GM19351 (cell line): Measurements from ENCODE around the gene DAAM2.

Source experiments
- ATAC-seq: cut with Tn5 transposase; IDR thresholded peaks from one replicate; pipeline ENCODE4 v1.9.1; 2021; ENCODE audit warnings: mild to moderate bottlenecking, moderate library complexity; ENCODE audit not compliant: unreplicated experiment

Gene DAAM2

DNA sequence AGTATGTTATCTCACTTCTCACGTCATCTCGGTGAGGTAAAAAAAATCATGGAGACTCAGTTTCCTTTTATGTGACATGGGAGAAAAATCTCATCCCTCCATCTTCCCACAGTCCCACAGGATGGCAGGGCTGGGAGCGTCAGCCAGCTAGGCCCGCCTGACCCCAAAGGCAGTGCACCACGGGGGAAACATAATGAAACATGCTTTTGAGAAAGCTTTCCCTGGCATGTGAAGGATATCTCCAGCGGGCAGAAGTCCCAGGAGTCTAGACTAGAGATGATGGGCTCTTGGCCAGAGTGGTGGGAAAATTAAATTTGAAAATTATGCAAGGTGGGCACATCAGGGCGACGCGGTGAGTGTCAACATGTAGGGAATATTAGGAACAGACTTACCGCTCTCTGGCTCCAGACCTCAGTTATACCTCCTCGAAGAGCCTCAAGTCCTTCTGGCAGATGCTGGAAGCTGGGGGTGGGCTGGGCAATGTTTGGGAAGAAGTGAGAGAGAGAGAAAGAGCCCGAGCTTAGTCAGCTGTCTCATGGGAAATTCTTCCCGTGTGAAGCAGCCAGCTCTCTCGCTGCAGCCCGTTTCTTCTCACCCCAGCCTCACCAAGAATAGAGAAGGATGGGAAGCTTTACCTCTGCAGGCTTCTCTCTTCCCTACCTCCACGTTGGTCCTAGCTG, 89.8 kb downstream of the DAAM2 start:
- no peak for ATAC-seq

GRCh38 chr6:39882531-39882899, 90.3 kb downstream of the DAAM2 start:
- no peak for ATAC-seq

DNA sequence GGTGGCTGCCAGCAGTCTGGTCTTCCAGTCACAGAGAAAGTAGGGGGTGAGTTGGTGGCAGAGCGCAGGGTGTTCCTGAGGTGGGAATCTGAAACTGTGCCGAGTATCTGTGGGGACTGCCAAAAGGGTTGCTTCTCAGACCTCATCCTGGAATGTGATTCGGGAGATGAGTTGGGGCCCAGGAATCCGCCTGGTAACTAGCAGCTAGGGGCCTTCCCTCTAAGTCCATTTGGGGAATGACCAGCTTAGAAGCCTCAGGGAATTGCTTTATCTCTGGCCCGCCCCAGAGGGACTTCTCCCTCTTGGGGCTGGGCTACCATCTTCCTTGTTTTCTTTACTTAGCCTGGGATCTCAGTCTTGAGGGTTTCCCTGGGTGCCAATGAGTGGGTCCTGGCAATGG, 92.5 kb downstream of the DAAM2 start:
- ATAC-seq = no peak

GRCh38 chr6:39885691-39886090, 93.5 kb downstream of the DAAM2 start:
- no peak for ATAC-seq

- no peak for ATAC-seq
Measured at GRCh38 chr6:39886871-39887270, 94.7 kb downstream of the DAAM2 start.

DNA sequence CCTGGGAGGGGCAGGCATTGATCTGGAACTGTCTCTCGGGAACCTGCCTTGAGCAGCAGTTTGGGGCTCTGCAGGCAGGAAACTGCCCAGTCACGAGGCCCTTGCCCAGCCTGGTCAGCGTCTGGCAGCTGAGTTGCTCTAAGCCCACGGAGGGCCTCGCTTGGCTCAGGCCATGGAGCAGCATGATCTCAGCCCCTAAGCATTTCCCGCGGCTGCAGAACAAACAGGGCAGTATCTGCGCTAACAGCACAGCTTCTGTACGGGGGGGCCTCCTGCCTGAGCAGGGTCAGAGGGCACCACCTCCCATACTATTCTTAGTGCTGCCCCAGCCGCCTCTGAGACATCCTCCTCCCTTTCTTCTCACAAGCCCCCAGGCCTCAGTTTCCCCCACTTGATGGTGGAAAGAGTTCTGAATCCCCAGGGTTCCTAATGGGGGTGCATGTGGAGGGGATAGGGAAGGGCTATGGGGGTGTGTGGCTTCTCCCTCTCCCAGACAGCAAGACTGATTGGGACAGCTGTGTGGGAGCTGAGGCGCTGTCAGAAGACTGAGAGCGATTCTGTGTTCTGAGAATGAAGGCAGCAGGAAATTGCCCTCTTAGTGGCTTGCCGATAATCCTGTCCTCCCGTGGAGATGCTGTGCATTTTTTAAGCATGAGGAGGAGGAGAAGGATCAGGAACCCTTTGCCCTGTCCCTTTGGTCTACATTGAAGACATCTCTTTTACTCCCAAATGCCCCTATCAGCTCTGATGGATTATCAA, 95.7 kb downstream of the DAAM2 start:
- no peak for ATAC-seq

DNA sequence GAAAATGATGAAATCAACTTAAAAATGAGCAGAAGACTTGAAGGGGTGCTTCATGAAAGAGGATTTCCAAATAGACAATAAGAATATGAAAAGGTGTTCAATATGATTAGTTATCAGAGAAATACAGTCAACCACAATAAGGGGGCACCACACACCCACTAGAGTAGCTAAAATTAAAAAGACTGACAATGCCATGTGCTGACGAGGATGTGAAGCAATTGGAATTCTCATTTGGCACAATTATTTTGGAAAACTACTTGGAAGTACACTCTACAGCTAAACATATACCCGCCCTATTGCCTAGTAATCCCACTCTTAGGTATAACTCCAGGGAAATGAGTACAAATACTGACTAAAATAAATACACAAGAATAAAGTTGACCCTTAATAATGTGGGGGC, 97.1 kb downstream of the DAAM2 start:
- ATAC-seq = no peak

DNA sequence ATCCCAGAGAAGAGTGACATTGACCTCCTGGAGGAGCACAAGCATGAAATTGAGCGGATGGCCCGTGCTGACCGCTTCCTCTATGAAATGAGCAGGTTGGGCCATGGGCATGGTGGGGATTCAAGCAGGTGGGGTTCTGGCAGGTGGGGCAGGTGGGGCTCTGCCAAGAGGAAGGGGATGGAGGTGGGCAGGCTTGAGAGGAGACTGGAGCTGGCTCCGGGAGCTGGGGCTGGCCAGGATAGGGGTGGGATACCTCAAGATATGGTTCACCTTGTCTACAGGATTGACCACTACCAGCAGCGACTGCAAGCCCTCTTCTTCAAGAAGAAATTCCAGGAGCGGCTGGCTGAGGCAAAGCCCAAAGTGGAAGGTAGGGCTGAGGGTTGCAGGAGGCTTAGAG, 99.2 kb downstream of the DAAM2 start:
- ATAC-seq = no peak

- no peak for ATAC-seq
Measured at GRCh38 chr6:39891976-39892375, 99.8 kb downstream of the DAAM2 start.

- ATAC-seq = no peak
Measured at GRCh38 chr6:39892490-39893129, 100.4 kb downstream of the DAAM2 start.

- no peak for ATAC-seq
Measured at GRCh38 chr6:39893286-39893685, 101.1 kb downstream of the DAAM2 start.

DNA sequence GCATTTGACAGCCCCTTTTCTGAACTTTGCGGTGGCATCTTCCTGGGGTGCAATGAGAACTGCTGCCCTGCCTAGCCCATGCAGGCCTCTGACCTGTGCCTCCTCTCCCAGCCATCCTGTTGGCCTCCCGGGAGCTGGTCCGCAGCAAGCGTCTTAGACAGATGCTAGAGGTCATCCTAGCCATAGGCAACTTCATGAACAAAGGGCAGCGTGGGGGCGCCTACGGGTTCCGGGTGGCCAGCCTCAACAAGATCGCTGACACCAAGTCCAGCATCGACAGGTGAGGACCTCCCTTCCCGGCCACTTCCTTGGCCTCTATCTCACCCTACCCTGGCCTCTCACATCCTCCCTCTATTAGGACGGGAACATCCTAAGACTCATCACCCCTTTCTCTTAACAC, 104.5 kb downstream of the DAAM2 start:
- ATAC-seq = no peak

DNA sequence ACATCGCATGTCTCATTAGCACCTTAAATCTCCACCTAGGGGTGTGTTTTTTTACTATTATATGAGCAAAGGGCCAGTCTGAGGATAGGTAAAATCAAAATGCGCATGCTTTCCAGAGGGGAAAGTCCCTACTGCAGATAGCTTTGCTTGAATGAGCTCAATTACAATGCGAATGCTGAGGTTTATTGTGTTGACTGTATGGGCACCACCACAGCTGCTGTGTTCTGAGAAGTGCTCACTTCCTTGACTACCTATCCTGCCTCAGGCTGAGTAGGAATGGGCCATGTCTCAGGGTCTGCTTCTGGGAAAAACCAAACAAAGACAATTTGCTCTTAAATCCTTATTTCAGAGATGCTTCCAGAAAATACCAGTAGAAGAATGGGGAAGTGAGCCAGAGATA, 105.5 kb downstream of the DAAM2 start:
- no peak for ATAC-seq

DNA sequence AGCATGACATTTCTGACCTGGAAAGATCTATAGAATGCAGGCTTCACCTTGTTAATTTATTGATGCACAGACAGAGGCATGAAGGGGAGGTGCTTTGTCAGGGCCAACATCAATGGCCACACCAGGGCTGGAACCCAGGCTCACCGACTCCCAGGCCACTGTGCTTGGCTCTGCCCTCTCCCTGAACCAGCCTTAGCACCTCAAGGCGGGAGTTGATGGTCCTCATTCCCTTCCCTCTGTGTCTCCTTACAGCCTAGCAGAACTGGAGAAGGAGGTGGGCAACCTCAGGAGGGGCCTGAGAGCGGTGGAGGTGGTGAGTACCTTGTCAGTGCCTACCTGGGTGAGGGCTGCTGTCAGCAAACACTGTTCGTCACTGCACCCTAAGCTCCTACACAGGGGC, 106.4 kb downstream of the DAAM2 start:
- no peak for ATAC-seq

DNA sequence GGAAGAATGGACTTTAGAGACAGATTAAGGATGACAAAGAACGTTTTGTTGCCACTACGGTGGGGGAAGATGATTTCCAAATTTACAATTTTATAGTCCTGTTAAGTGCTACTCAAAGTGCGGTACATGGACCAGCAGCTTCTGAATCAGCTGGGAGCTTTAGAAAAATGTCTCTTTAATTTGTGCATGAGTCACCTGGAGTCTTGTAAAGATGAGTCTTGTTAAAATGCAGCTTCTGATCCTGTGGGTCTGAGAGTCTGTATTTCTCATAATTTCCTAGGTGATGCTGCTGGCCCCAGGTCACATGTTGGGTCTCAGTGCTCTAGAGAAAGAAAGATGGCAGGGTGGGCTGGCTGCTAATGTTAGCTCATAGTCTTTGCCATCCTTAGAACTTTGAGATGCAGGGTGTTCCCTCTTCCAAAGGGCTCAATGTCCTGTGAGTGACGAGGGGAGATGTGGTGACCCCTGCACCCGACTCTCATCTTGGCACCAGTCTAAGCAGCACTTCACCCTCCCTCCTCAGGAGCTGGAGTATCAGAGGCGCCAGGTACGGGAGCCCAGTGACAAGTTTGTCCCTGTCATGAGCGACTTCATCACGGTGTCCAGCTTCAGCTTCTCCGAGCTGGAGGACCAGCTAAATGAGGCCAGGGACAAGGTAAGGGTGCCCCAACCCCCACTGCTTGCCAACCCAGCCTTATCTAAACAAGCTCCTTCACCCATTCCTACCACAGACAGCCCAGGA, 107.5 kb downstream of the DAAM2 start:
- no peak for ATAC-seq

DNA sequence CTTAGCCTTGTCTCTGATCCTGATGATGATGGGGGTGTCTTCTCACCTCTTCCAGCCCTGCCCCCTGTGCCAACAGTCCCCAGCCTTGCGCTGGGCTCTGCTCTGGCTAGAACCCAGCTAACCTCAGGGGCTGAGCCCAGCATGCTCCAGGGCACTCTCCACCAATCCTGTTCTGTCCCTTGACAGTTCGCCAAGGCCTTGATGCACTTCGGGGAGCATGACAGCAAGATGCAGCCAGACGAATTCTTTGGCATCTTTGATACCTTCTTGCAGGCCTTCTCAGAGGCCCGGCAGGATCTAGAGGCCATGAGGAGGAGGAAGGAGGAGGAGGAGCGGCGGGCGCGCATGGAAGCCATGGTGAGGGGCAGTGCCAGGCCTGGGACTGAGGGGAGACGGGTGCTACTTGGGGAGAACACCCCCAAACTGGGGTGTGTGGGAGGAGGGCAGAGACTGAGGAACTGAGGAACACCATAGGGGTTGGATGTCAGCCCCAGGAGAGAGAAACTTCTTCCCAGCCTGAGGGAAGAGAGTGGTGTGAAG, 109.0 kb downstream of the DAAM2 start:
- no peak for ATAC-seq

- ATAC-seq = no peak
Measured at GRCh38 chr6:39901670-39902069, 109.5 kb downstream of the DAAM2 start.

GRCh38 chr6:39902136-39902535, 110.0 kb downstream of the DAAM2 start:
- ATAC-seq = no peak

DNA sequence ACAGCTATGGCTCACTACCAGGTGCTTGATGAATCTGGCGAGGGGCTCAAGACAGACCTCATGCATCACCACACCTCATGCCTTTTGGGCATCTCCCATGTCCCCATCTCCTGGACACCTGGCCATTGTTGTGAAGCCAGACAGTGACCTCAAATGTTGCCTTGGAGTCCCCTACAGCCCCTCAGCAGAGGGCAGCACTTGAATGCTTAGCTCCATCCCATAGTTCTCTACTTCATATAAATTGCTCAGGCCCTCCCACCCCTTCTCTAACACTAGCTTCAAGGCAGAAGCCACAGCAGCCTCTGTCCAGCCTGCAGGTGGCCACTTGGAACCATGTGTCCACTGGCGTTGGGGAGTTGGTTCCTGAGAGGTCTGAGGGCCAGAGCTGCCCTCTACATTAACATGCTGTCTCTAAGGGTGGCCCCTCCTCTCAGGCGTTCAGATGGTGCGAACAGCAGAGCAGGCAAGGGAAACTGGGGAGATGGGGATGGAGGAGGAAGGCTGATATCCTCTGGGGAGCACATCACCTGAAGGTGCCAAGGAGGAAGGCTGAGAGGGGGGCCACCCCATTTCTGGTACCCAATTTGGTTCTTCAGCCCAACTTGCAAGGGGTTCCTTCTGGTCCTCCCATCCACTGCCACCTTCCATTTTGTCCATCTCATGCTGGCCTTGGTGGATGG, 110.8 kb downstream of the DAAM2 start:
- no peak for ATAC-seq

GRCh38 chr6:39903656-39904055, 111.5 kb downstream of the DAAM2 start:
- no peak for ATAC-seq
